OCI-LY3 (cell line): ENCODE data around the gene MRNIP.

Source experiments
- EZH2phosphoT487 ChIP-seq: fragments of 200-600 bp; shearing (Covaris generic); IDR thresholded peaks from 2 replicates; pipeline ENCODE4 v1.6.1; 2018; ENCODE audit warnings: antibody characterized with exemption, mixed run types, low read depth
- TF ChIP-seq, protein P1 (sequence below): fragments of 200-600, 300-600 bp; sonication (generic); IDR thresholded peaks from 2 replicates; pipeline ENCODE4 v1.5.1; 2014; ENCODE audit warnings: antibody characterized with exemption, low read length, low read depth

DNA sequence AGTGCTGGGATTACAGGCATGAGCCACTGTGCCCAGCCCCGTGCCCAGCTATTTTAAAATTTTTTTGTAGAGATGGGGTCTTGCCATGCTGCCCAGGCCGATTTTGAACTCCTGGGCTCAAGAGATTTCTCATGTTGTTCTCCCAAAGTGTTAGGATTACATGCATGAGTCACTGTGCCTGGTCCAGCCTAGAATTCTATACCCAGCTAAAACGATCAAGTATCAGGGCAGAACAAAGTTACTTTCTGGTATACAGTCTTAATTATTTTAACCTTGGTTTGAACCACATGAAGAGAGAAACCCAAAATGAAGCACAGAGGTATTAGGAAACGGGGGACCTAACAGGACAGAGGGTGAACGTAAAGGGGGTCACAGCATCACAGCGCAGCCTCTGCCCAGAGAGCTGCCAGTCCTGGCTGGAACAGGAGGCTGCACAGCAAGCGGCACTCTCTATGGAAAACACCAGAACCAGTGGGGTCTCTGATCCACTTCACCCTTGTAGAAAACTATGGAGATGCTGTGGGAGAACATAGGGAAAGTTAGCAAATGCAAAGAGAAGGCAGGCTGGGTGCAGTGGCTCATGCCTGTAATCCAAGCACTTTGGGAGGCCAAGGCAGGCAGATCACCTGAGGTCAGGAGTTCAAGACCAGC lies 27.7 kb downstream of the MRNIP start:
- TF ChIP-seq, protein P1, sequence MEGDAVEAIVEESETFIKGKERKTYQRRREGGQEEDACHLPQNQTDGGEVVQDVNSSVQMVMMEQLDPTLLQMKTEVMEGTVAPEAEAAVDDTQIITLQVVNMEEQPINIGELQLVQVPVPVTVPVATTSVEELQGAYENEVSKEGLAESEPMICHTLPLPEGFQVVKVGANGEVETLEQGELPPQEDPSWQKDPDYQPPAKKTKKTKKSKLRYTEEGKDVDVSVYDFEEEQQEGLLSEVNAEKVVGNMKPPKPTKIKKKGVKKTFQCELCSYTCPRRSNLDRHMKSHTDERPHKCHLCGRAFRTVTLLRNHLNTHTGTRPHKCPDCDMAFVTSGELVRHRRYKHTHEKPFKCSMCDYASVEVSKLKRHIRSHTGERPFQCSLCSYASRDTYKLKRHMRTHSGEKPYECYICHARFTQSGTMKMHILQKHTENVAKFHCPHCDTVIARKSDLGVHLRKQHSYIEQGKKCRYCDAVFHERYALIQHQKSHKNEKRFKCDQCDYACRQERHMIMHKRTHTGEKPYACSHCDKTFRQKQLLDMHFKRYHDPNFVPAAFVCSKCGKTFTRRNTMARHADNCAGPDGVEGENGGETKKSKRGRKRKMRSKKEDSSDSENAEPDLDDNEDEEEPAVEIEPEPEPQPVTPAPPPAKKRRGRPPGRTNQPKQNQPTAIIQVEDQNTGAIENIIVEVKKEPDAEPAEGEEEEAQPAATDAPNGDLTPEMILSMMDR, result no peak
- TF ChIP-seq EZH2phosphoT487, result no peak
